GM12864 (cell line): Measurements from ENCODE around the gene GBA2.

Source experiments
- DNase-seq: peaks from one replicate; pipeline ENCODE4 v3.0.0-alpha.2; 2011; ENCODE audit warnings: low read depth
- H3K4me3 ChIP-seq: 2 replicates; pipeline ENCODE4 v1.5.1; 2011; ENCODE audit warnings: mild to moderate bottlenecking, low read depth, low read length, control low read depth
- CTCF ChIP-seq: IDR thresholded peaks from 2 replicates; pipeline ENCODE4 v1.5.1; 2011; ENCODE audit warnings: low read depth, mild to moderate bottlenecking, moderate library complexity, low read length, control low read depth, inconsistent platforms; ENCODE audit errors: missing control alignments

Gene GBA2

GRCh38 chr9:35689542-35690293 is 59.3 kb downstream of the GBA2 start, which contains the start of gene TPM2:
TPM2 (minus strand) TSS chr9:35689925; CDS start chr9:35689817, 108 bp downstream.
- DNase-seq = no peak
- TF ChIP-seq CTCF = no peak
- peak within 1 kb of the TSS; percentile 66 for H3K4me3 ChIP-seq

- no peak for DNase-seq
- no peak overlapping the region for H3K4me3 ChIP-seq
- TF ChIP-seq CTCF = no peak
These were observed 60.2 kb downstream of the GBA2 start for GRCh38 chr9:35688558-35689541.

GRCh38 chr9:35687972-35688557 is 61.0 kb downstream of the GBA2 start:
- no peak for DNase-seq
- H3K4me3 ChIP-seq = no peak overlapping the region
- TF ChIP-seq CTCF = no peak

- TF ChIP-seq CTCF = no peak
- no peak overlapping the region for H3K4me3 ChIP-seq
- no peak for DNase-seq
These were observed 61.7 kb downstream of the GBA2 start for GRCh38 chr9:35687306-35687705.
